Smooth muscle cell (in vitro differentiated cells): Measurements from ENCODE around the gene CTRL. TPM values are rescaled to one million over a fixed set of nuclear protein-coding genes. Genes with fewer than 3 reads are reported as not detected.
A peak's percentile ranks its signal among the peaks of the same experiment; 100 is the strongest.

Source experiments
- DNase-seq: peaks from one replicate; lab custom pipeline; 2025; ENCODE audit not compliant: unreplicated experiment; lab: John Stamatoyannopoulos, UW
- H2AFZ ChIP-seq: fragments of 200-600 bp; sonication (generic); 2 replicates; pipeline ENCODE4 v1.6.0; 2016; ENCODE audit warnings: antibody characterized with exemption, low read depth, mild to moderate bottlenecking
- H3F3A ChIP-seq: fragments of 200-600 bp; sonication (generic); 2 replicates; pipeline ENCODE4 v1.6.0; 2017; ENCODE audit warnings: antibody characterized with exemption, low read depth
- H3K27ac ChIP-seq: fragments of 200-600 bp; sonication (generic); 2 replicates; pipeline ENCODE4 v1.5.1; 2016; ENCODE audit warnings: low read depth, mild to moderate bottlenecking
- H3K27me3 ChIP-seq: fragments of 200-600 bp; sonication (generic); 2 replicates; pipeline ENCODE4 v1.6.1; 2016; ENCODE audit warnings: low read depth, mild to moderate bottlenecking
- H3K36me3 ChIP-seq: fragments of 200-600 bp; sonication (generic); 2 replicates; pipeline ENCODE4 v1.5.1; 2016; ENCODE audit warnings: low read depth
- H3K4me1 ChIP-seq: fragments of 200-600 bp; sonication (generic); 2 replicates; pipeline ENCODE4 v1.5.1; 2016; ENCODE audit warnings: low read depth
- H3K4me2 ChIP-seq: fragments of 200-600 bp; sonication (generic); 2 replicates; pipeline ENCODE4 v1.6.0; 2016; ENCODE audit warnings: mild to moderate bottlenecking
- H3K4me3 ChIP-seq: fragments of 200-600 bp; sonication (generic); 2 replicates; pipeline ENCODE4 v1.5.1; 2016; ENCODE audit warnings: mild to moderate bottlenecking
- H3K79me2 ChIP-seq: fragments of 200-600 bp; sonication (generic); 2 replicates; pipeline ENCODE4 v1.6.0; 2016; ENCODE audit warnings: low read depth, mild to moderate bottlenecking
- H3K9ac ChIP-seq: fragments of 200-600 bp; sonication (generic); 2 replicates; pipeline ENCODE4 v1.6.0; 2016; ENCODE audit warnings: low read depth
- H3K9me3 ChIP-seq: fragments of 200-600 bp; sonication (generic); replicated peaks from 2 replicates; pipeline ENCODE4 v1.5.1; 2016; ENCODE audit warnings: low read depth
- H4K20me1 ChIP-seq: fragments of 200-600 bp; sonication (generic); 2 replicates; pipeline ENCODE4 v1.6.0; 2016; ENCODE audit warnings: low read depth
- CTCF ChIP-seq: fragments of 200-600 bp; sonication (generic); IDR thresholded peaks from 2 replicates; pipeline ENCODE4 v1.5.1; 2017; ENCODE audit warnings: borderline replicate concordance, mild to moderate bottlenecking, antibody characterized with exemption; ENCODE audit not compliant: insufficient read depth, poor library complexity, severe bottlenecking
- WGBS: methylation state at CpG from one replicate; pipeline ENCODE4 v1.1.7; 2016; ENCODE audit warnings: low lambda C conversion rate; 5-methylcytosine and 5-hydroxymethylcytosine counted together
- polyA plus RNA-seq: library from polyadenylated mRNA; unstranded; fragments of >200 nt; fragmentation: Nextera tagmentation; extraction: Ambion mirVana; gene quantifications from 2 replicates; pipeline ENCODE4 v1.2.1, GENCODE V29; 2016
- total RNA-seq: library from RNA; depleted of rRNA; stranded (reverse); fragments of >200 nt; gene quantifications from 2 replicates; pipeline ENCODE4 v1.2.3, GENCODE V29; 2014

Gene CTRL
- total and polyA plus RNA-seq, 2 experiments from 2014 or later = 0.90 to 14.8 TPM

GRCh38 chr16:67924140-67924906, 7.3 kb downstream of the CTRL start:
- no peaks in the 10 kb centered on the region for H3K9me3 ChIP-seq
- H4K20me1 ChIP-seq = peaks cover 96% of the 10 kb centered on the region
- H3K79me2 ChIP-seq = peaks cover 17% of the 10 kb centered on the region
- no peak overlapping the region for H3K4me3 ChIP-seq
- no peaks in the 10 kb centered on the region for H3K27me3 ChIP-seq
- no peaks in the 10 kb centered on the region for H3K36me3 ChIP-seq
- H3K9ac ChIP-seq = no peak overlapping the region
- H3K4me1 ChIP-seq = no peaks in the 10 kb centered on the region
- WGBS = 86% methylated on average over 10 of the region's 10 CpGs
- no peak overlapping the region for H2AFZ ChIP-seq
- no peaks in the 10 kb centered on the region for H3F3A ChIP-seq
- no peak for DNase-seq
- TF ChIP-seq CTCF = no peak
- no peak overlapping the region for H3K4me2 ChIP-seq
- H3K27ac ChIP-seq = no peak overlapping the region

GRCh38 chr16:67923414-67924116, 8.1 kb downstream of the CTRL start:
- Histone ChIP-seq H3K27ac (no peak overlapping the region), H3K36me3 (no peaks in the 10 kb centered on the region), H3K4me2 (no peak overlapping the region), H3K27me3 (no peaks in the 10 kb centered on the region), H3K4me1 (no peaks in the 10 kb centered on the region), H4K20me1 (peaks cover 98% of the 10 kb centered on the region), H3K4me3 (no peak overlapping the region), H3K9me3 (no peaks in the 10 kb centered on the region), H3K9ac (no peak overlapping the region), H3K79me2 (peaks cover 17% of the 10 kb centered on the region), H3F3A (no peaks in the 10 kb centered on the region), H2AFZ (no peak overlapping the region)
- WGBS = 93% methylated on average over 10 of the region's 10 CpGs
- no peak for DNase-seq
- TF ChIP-seq CTCF = no peak

- no peak for DNase-seq
- Histone ChIP-seq H3K9ac (no peak overlapping the region), H3K79me2 (peaks cover 17% of the 10 kb centered on the region), H3K4me2 (no peak overlapping the region), H3K27ac (peak overlapping the region; percentile 77), H3K4me1 (no peaks in the 10 kb centered on the region), H3K27me3 (no peaks in the 10 kb centered on the region), H3F3A (peaks cover under 1% of the 10 kb centered on the region), H3K36me3 (no peaks in the 10 kb centered on the region), H2AFZ (no peak overlapping the region), H3K9me3 (no peaks in the 10 kb centered on the region), H3K4me3 (no peak overlapping the region), H4K20me1 (peaks cover 100% of the 10 kb centered on the region)
- 88% methylated on average over 8 of the region's 8 CpGs for WGBS
- TF ChIP-seq CTCF = no peak
Measured at GRCh38 chr16:67922740-67923139, 8.9 kb downstream of the CTRL start.

- WGBS = 47% methylated on average over 5 of the region's 5 CpGs
- no peaks in the 10 kb centered on the region for H3K4me1 ChIP-seq
- peaks cover 17% of the 10 kb centered on the region for H3K79me2 ChIP-seq
- peaks cover 100% of the 10 kb centered on the region for H4K20me1 ChIP-seq
- H3K4me2 ChIP-seq = peak overlapping the region; percentile 54
- H3K27ac ChIP-seq = peak overlapping the region; percentile 77
- H3K9me3 ChIP-seq = no peaks in the 10 kb centered on the region
- peaks cover 5% of the 10 kb centered on the region for H3F3A ChIP-seq
- H3K4me3 ChIP-seq = no peak overlapping the region
- no peaks in the 10 kb centered on the region for H3K36me3 ChIP-seq
- DNase-seq = no peak
- H3K9ac ChIP-seq = peak overlapping the region; percentile 15
- no peaks in the 10 kb centered on the region for H3K27me3 ChIP-seq
- no peak for TF ChIP-seq CTCF
- no peak overlapping the region for H2AFZ ChIP-seq
Measured at GRCh38 chr16:67922221-67922620, 9.4 kb downstream of the CTRL start.
